NCI-H510A treated with DMSO at 0.1 percent for 48 hours (cell line): ENCODE measurements around the gene HS6ST2.

Source experiments
- DNase-seq: peaks from one replicate; lab custom pipeline; 2025; lab: John Stamatoyannopoulos, UW

HS6ST2 gene

GRCh38 chrX:132740316-132741123, 217.9 kb downstream of the HS6ST2 start:
- no peak for DNase-seq

- DNase-seq: no peak
Observed at GRCh38 chrX:132738951-132739350, 219.5 kb downstream of the HS6ST2 start.

GRCh38 chrX:132737743-132738142, 220.7 kb downstream of the HS6ST2 start:
- no peak for DNase-seq

GRCh38 chrX:132732236-132732635, 226.2 kb downstream of the HS6ST2 start:
- DNase-seq: no peak

- no peak for DNase-seq
Observed at GRCh38 chrX:132730726-132731125, 227.7 kb downstream of the HS6ST2 start.

- DNase-seq: no peak
Observed at GRCh38 chrX:132730266-132730665, 228.2 kb downstream of the HS6ST2 start.

GRCh38 chrX:132728296-132728695, 230.1 kb downstream of the HS6ST2 start:
- DNase-seq: no peak

GRCh38 chrX:132718431-132718958, 239.9 kb downstream of the HS6ST2 start:
- peak; percentile 74 for DNase-seq

GRCh38 chrX:132716006-132716405, 242.4 kb downstream of the HS6ST2 start:
- no peak for DNase-seq

- DNase-seq: no peak
Observed at GRCh38 chrX:132714913-132715312, 243.5 kb downstream of the HS6ST2 start.

GRCh38 chrX:132712350-132712749, 246.1 kb downstream of the HS6ST2 start:
- no peak for DNase-seq

- DNase-seq: no peak
Observed at GRCh38 chrX:132710656-132711155, 247.7 kb downstream of the HS6ST2 start.

- no peak for DNase-seq
Observed at GRCh38 chrX:132708529-132708928, 249.9 kb downstream of the HS6ST2 start.

- DNase-seq: no peak
Observed at GRCh38 chrX:132704769-132705168, 253.7 kb downstream of the HS6ST2 start.

- no peak for DNase-seq
Observed at GRCh38 chrX:132694382-132694781, 264.0 kb downstream of the HS6ST2 start.

- DNase-seq: no peak
Observed at GRCh38 chrX:132692526-132692925, 265.9 kb downstream of the HS6ST2 start.

- no peak for DNase-seq
Observed at GRCh38 chrX:132692066-132692465, 266.4 kb downstream of the HS6ST2 start.

- no peak for DNase-seq
Observed at GRCh38 chrX:132689612-132690563, 268.5 kb downstream of the HS6ST2 start.

GRCh38 chrX:132685276-132685675, 273.2 kb downstream of the HS6ST2 start:
- DNase-seq: no peak

GRCh38 chrX:132677233-132677716, 281.2 kb downstream of the HS6ST2 start:
- no peak for DNase-seq

GRCh38 chrX:132676561-132677186, 281.8 kb downstream of the HS6ST2 start:
- peak; percentile 22 for DNase-seq

- no peak for DNase-seq
Observed at GRCh38 chrX:132676102-132676501, 282.3 kb downstream of the HS6ST2 start.
